Measurements from ENCODE around the gene ZNF568.

GRCh38 chr19:36972571-36972970, 56.4 kb downstream of the ZNF568 start:
- TF ChIP-seq CTCF (IDR thresholded peaks at IDR 0.05; ENCODE audit: low read depth, low read length) (no peak), MAX (IDR thresholded peaks at IDR 0.05; ENCODE audit: low read depth, low read length) (no peak)

All from NB4 (cell line).